ENCODE data around the gene KCNH5.
A peak's percentile ranks its signal among the peaks of the same experiment; 100 is the strongest.

Gene KCNH5

GRCh38 chr14:62689733-62690132 is 355.5 kb downstream of the KCNH5 start:
- no peak for TF ChIP-seq CTCF (IDR thresholded peaks at IDR 0.05; ENCODE audit: low read length)
- no peaks in the 10 kb centered on the region for H3K27me3 ChIP-seq (replicated peaks; ENCODE audit: insufficient read depth, low read length)
- DNase-seq = no peak

GRCh38 chr14:62687818-62688217 is 357.4 kb downstream of the KCNH5 start:
- no peaks in the 10 kb centered on the region for H3K27me3 ChIP-seq (replicated peaks; ENCODE audit: insufficient read depth, low read length)

More at GRCh38 chr14:62689733-62690132, 355.5 kb downstream of the KCNH5 start:
- Histone ChIP-seq H3K9ac (ENCODE audit: low read length) (no peak overlapping the region), H3F3A (ENCODE audit: insufficient read depth, low read length) (no peaks in the 10 kb centered on the region), H2AFZ (ENCODE audit: low read length) (no peak overlapping the region), H3K79me2 (ENCODE audit: low read length) (no peaks in the 10 kb centered on the region), H3K4me2 (ENCODE audit: low read depth, low read length) (no peak overlapping the region), H3K4me1 (ENCODE audit: low read length) (no peaks in the 10 kb centered on the region), H3K9me3 (replicated peaks; ENCODE audit: insufficient read depth, low read length) (no peaks in the 10 kb centered on the region), H3K36me3 (replicated peaks; ENCODE audit: insufficient read depth, low read length) (no peaks in the 10 kb centered on the region), H3K27ac (ENCODE audit: low read length) (no peak overlapping the region), H3K9me2 (replicated peaks; ENCODE audit: insufficient read depth, low read length) (no peaks in the 10 kb centered on the region), H3K4me3 (ENCODE audit: low read length) (no peak overlapping the region), H4K20me1 (ENCODE audit: insufficient read depth, low read length) (no peaks in the 10 kb centered on the region)

GRCh38 chr14:62684376-62684775 is 360.9 kb downstream of the KCNH5 start:
- Histone ChIP-seq H3F3A (ENCODE audit: insufficient read depth, low read length) (0 out of 2 replicates have a peak, but pooled peaks cover 3% of the 10 kb centered on the region), H3K9me3 (replicated peaks; ENCODE audit: insufficient read depth, low read length) (no peaks in the 10 kb centered on the region), H3K4me1 (ENCODE audit: low read length) (peaks cover 10% of the 10 kb centered on the region), H3K79me2 (ENCODE audit: low read length) (no peaks in the 10 kb centered on the region), H3K4me2 (ENCODE audit: low read depth, low read length) (no peak overlapping the region), H3K9me2 (replicated peaks; ENCODE audit: insufficient read depth, low read length) (no peaks in the 10 kb centered on the region), H3K9ac (ENCODE audit: low read length) (no peak overlapping the region), H2AFZ (ENCODE audit: low read length) (no peak overlapping the region), H3K36me3 (replicated peaks; ENCODE audit: insufficient read depth, low read length) (no peaks in the 10 kb centered on the region), H3K27ac (ENCODE audit: low read length) (no peak overlapping the region), H4K20me1 (ENCODE audit: insufficient read depth, low read length) (no peaks in the 10 kb centered on the region), H3K27me3 (replicated peaks; ENCODE audit: insufficient read depth, low read length) (no peaks in the 10 kb centered on the region), H3K4me3 (ENCODE audit: low read length) (no peak overlapping the region)
- TF ChIP-seq EZH2phosphoT487 (IDR thresholded peaks at IDR 0.05; ENCODE audit: low read length) = no peak
- TF ChIP-seq EZH2 (optimal IDR thresholded peaks at IDR 0.05; ENCODE audit: low read depth, low read length) = no peak
- no peak for DNase-seq

More at GRCh38 chr14:62687818-62688217, 357.4 kb downstream of the KCNH5 start:
- Histone ChIP-seq H3K9ac (ENCODE audit: low read length) (no peak overlapping the region), H3K36me3 (replicated peaks; ENCODE audit: insufficient read depth, low read length) (no peaks in the 10 kb centered on the region), H4K20me1 (ENCODE audit: insufficient read depth, low read length) (no peaks in the 10 kb centered on the region), H3K4me1 (ENCODE audit: low read length) (no peaks in the 10 kb centered on the region), H3K9me3 (replicated peaks; ENCODE audit: insufficient read depth, low read length) (no peaks in the 10 kb centered on the region), H3K27ac (ENCODE audit: low read length) (no peak overlapping the region), H3F3A (ENCODE audit: insufficient read depth, low read length) (no peaks in the 10 kb centered on the region), H3K4me3 (ENCODE audit: low read length) (no peak overlapping the region), H3K9me2 (replicated peaks; ENCODE audit: insufficient read depth, low read length) (no peaks in the 10 kb centered on the region), H3K4me2 (ENCODE audit: low read depth, low read length) (no peak overlapping the region), H3K79me2 (ENCODE audit: low read length) (no peaks in the 10 kb centered on the region), H2AFZ (ENCODE audit: low read length) (no peak overlapping the region)
- DNase-seq = no peak
- TF ChIP-seq CTCF (IDR thresholded peaks at IDR 0.05; ENCODE audit: low read length) (no peak), EZH2phosphoT487 (IDR thresholded peaks at IDR 0.05; ENCODE audit: low read length) (no peak), EZH2 (optimal IDR thresholded peaks at IDR 0.05; ENCODE audit: low read depth, low read length) (no peak)

GRCh38 chr14:62682208-62682607 is 363.1 kb downstream of the KCNH5 start:
- Histone ChIP-seq H4K20me1 (ENCODE audit: insufficient read depth, low read length) (no peaks in the 10 kb centered on the region), H3K4me2 (ENCODE audit: low read depth, low read length) (no peak overlapping the region), H3K9me2 (replicated peaks; ENCODE audit: insufficient read depth, low read length) (no peaks in the 10 kb centered on the region), H3K27ac (ENCODE audit: low read length) (peak overlapping the region; percentile 30; the same call in 1 of the 2 replicates), H3K79me2 (ENCODE audit: low read length) (no peaks in the 10 kb centered on the region), H3K9me3 (replicated peaks; ENCODE audit: insufficient read depth, low read length) (no peaks in the 10 kb centered on the region), H3K4me3 (ENCODE audit: low read length) (no peak overlapping the region), H3K27me3 (replicated peaks; ENCODE audit: insufficient read depth, low read length) (no peaks in the 10 kb centered on the region), H3K4me1 (ENCODE audit: low read length) (peaks cover 19% of the 10 kb centered on the region), H3K9ac (ENCODE audit: low read length) (no peak overlapping the region), H3K36me3 (replicated peaks; ENCODE audit: insufficient read depth, low read length) (no peaks in the 10 kb centered on the region), H3F3A (ENCODE audit: insufficient read depth, low read length) (0 out of 2 replicates have a peak, but pooled peaks cover 3% of the 10 kb centered on the region), H2AFZ (ENCODE audit: low read length) (no peak overlapping the region)
- DNase-seq = no peak
- TF ChIP-seq EZH2 (optimal IDR thresholded peaks at IDR 0.05; ENCODE audit: low read depth, low read length) (no peak), CTCF (IDR thresholded peaks at IDR 0.05; ENCODE audit: low read length) (no peak), EZH2phosphoT487 (IDR thresholded peaks at IDR 0.05; ENCODE audit: low read length) (no peak)

Data from MM.1S (cell line).